Heart left ventricle (tissue), 16 donors: ENCODE data around the gene DNAJC10. TPM values are rescaled to one million over a fixed set of nuclear protein-coding genes. Genes with fewer than 3 reads are reported as not detected.

Source experiments
- ATAC-seq, 4 donors: fragments of 200-7000 bp; cut with Tn5 transposase; one replicate each; pipeline ENCODE4 v1.9.1; 2020 to 2022; ENCODE audit warnings: moderate library complexity in 4 of 4, mild to moderate bottlenecking in 3 of 4, moderate number of reproducible peaks in 1 of 4
- DNase-seq, 5 donors: peaks; one replicate each; pipeline ENCODE4 v3.0.0-alpha.2; 2020
- H3K27ac ChIP-seq, 12 donors: fragments of 200-600 bp; sonication (generic) in 4 of 12; one replicate each; pipeline versions ENCODE4 v1.5.0 to v1.8.0; 2016 to 2022; ENCODE audit warnings: mild to moderate bottlenecking in 2 of 12
- H3K27me3 ChIP-seq, 9 donors: fragments of 200-600 bp; sonication (generic) in 2 of 9; one replicate each; pipeline versions ENCODE4 v1.5.1 to v1.8.0; 2016 to 2022; ENCODE audit warnings: mild to moderate bottlenecking in 3 of 9
- H3K36me3 ChIP-seq, 9 donors: fragments of 200-600 bp; sonication (generic) in 2 of 9; one replicate each; pipeline versions ENCODE4 v1.5.0 to v1.8.0; 2018 to 2022; ENCODE audit warnings: mild to moderate bottlenecking in 2 of 9
- H3K4me1 ChIP-seq, 12 donors: fragments of 200-600 bp; sonication (generic) in 4 of 12; one replicate each; pipeline versions ENCODE4 v1.5.0 to v1.8.0; 2016 to 2022; ENCODE audit warnings: mild to moderate bottlenecking in 3 of 12
- H3K4me3 ChIP-seq, 12 donors: fragments of 200-600 bp; sonication (generic) in 4 of 12; one replicate each; pipeline versions ENCODE4 v1.5.0 to v1.8.0; 2017 to 2022; ENCODE audit warnings: mild to moderate bottlenecking in 9 of 12, moderate library complexity in 4 of 12
- H3K9me3 ChIP-seq, 12 donors: fragments of 200-600 bp; sonication (generic) in 4 of 12; one replicate each; pipeline versions ENCODE4 v1.5.0 to v1.8.0; 2016 to 2022; ENCODE audit warnings: mild to moderate bottlenecking in 1 of 12
- POLR2A ChIP-seq, 2 donors: fragments of 450-650 bp; IDR thresholded peaks; one replicate each; pipeline ENCODE4 v1.6.1; 2017; ENCODE audit warnings: antibody characterized with exemption in 2 of 2, mild to moderate bottlenecking in 2 of 2, moderate library complexity in 2 of 2
- WGBS, 4 donors: extraction: QIAGEN DNeasy Blood & Tissue Kit in 2 of 4; methylation state at CpG; one replicate each; pipeline versions ENCODE4 v1.1.5 to v1.1.7; 2013 to 2018; 5-methylcytosine and 5-hydroxymethylcytosine counted together
- intact Hi-C, 10 donors: fragments of 100-400 bp; cut with DNase I; formaldehyde crosslinking; loops; one replicate each; pipeline versions ENCODE4 v1.11.1 to v1.14.2; 2022
- polyA plus RNA-seq, 2 donors: library from polyadenylated mRNA; stranded (reverse); fragments of 200-250 nt; gene quantifications; one replicate each; pipeline ENCODE4 v1.2.3, GENCODE V29; 2013
- total RNA-seq, 9 donors: library from RNA; depleted of rRNA in 2 of 9; stranded (reverse); fragments of >200 nt in 2 of 9; fragmentation: NEBNext Ultra II Directional in 3 of 9; extraction: Animal tissue kit (Norgen Biotek cat#: 25700) in 3 of 9; gene quantifications; one replicate each; pipeline versions ENCODE4 v1.1.0 to v1.2.4, GENCODE V29; 2016 to 2023
- TF ChIP-seq, protein P1 (sequence below), 12 donors: fragments of 200-600 bp; sonication (generic) in 4 of 12; IDR thresholded peaks; one replicate each; pipeline versions ENCODE4 v1.5.0 to v1.8.0; 2018 to 2022; ENCODE audit warnings: antibody characterized with exemption in 12 of 12, mild to moderate bottlenecking in 5 of 12
- donor health status: ischemic (EF 13 %, LVEDD 7.1; RV severe dilation, severe dysfunction).
- donor health status: healthy with polysubstance abuse.
- donor health status: DM: no; HTN: yes; CAD: no.
- donor health status: DM: no; HTN: no; CAD: no.
- donor health status: ischemic (EF 25% LVEDD 6.9; RV normal size, moderate dysfunction).
- donor health status: ischemic (EF 25% LVEDD 5.7; RV mildly dilated, moderate dysfunction).
- donor health status: healthy.
- donor health status: DM: yes; HTN: yes; CAD: no.
- donor health status: ischemic (EF 35%, LVEDD 5.7; RV mildly dilated, moderate dysfunction).
- donor health status: nonischemic (EF 11% LVEDD 7.7; RV severe dilation, severe dysfunction).
- donor health status: DM: yes; HTN: yes; CAD: no.
- donor health status: PGD.
- donor health status: ischemic (EF 29% LVEDD 5.4; RV normal size, mild dysfunction).
- donor health status: nonischemic (EF 23%, LVEDD 6.1; RV moderate dilation, normal function).

Gene DNAJC10
- total and polyA plus RNA-seq, 11 donors, result 9.8 to 73.5 (median 47.3) TPM

DNA sequence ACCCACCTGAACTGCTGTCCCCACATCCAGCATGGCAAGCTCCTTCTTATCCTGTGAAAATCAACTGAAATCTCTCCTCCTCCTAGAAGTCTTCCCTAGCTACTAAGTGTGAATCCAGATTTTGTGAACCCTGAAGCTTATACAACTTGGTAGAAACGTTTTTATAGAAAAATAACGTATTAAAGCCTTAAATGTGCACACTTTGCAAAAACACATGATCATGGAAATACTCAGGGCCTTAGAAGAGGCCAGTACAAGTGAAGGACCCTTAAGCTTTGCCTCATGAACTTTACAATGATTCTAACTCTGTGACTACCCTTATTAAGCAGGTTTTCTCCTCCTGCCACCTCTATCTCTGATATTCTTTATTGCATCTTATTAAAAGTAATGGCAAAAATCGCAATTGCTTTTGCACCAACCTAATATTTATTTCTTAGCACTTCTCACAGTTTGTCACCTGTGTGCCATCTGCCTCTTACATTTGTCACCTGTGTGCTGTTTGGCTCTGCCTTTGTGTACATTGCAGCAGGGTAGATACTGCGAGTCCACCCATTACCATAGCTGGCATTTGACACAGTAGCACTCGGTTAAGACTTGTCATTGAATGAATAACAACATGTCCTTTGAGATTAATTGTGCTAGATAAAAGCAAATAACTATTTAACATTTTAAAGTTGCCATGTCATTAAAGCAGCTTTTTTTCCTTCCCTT is 108.2 kb downstream of the DNAJC10 start:
- TF ChIP-seq POLR2A (IDR thresholded peaks at IDR 0.05), result no peak
- TF ChIP-seq, protein P1, sequence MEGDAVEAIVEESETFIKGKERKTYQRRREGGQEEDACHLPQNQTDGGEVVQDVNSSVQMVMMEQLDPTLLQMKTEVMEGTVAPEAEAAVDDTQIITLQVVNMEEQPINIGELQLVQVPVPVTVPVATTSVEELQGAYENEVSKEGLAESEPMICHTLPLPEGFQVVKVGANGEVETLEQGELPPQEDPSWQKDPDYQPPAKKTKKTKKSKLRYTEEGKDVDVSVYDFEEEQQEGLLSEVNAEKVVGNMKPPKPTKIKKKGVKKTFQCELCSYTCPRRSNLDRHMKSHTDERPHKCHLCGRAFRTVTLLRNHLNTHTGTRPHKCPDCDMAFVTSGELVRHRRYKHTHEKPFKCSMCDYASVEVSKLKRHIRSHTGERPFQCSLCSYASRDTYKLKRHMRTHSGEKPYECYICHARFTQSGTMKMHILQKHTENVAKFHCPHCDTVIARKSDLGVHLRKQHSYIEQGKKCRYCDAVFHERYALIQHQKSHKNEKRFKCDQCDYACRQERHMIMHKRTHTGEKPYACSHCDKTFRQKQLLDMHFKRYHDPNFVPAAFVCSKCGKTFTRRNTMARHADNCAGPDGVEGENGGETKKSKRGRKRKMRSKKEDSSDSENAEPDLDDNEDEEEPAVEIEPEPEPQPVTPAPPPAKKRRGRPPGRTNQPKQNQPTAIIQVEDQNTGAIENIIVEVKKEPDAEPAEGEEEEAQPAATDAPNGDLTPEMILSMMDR (IDR thresholded peaks at IDR 0.05), result no peak
- H3K4me3 ChIP-seq, result no peak overlapping the region
- 71 to 78% (median 75%) methylated on average over 5 of the region's 5 CpGs for WGBS, 4 donors
- no peaks in the 10 kb centered on the region for H3K4me1 ChIP-seq
- no peak overlapping the region for H3K27ac ChIP-seq
- H3K36me3 ChIP-seq, result no peaks in the 10 kb centered on the region
- ATAC-seq, result no peak
- no peaks in the 10 kb centered on the region for H3K9me3 ChIP-seq
- H3K27me3 ChIP-seq, result no peaks in the 10 kb centered on the region
- DNase-seq, result no peak
- intact Hi-C loops, result no loop called here

GRCh38 chr2:182824767-182825158 is 108.7 kb downstream of the DNAJC10 start:
- Histone ChIP-seq H3K36me3 (no peaks in the 10 kb centered on the region), H3K9me3 (no peaks in the 10 kb centered on the region), H3K4me1 (no peaks in the 10 kb centered on the region), H3K27me3 (no peaks in the 10 kb centered on the region), H3K4me3 (no peak overlapping the region), H3K27ac (no peak overlapping the region)
- ATAC-seq, result no peak
- no peak for TF ChIP-seq POLR2A (IDR thresholded peaks at IDR 0.05)
- TF ChIP-seq, protein P1 (IDR thresholded peaks at IDR 0.05), result no peak
- no peak for DNase-seq
- intact Hi-C loops, result no loop called here
- WGBS, 4 donors, result 82 to 88% (median 82%) methylated on average over 6 of the region's 6 CpGs

- no peaks in the 10 kb centered on the region for H3K36me3 ChIP-seq
- DNase-seq (no peak), ATAC-seq (no peak)
- H3K27me3 ChIP-seq, result no peaks in the 10 kb centered on the region
- H3K27ac ChIP-seq, result no peak overlapping the region
- H3K4me1 ChIP-seq, result no peaks in the 10 kb centered on the region
- no peak overlapping the region for H3K4me3 ChIP-seq
- no peaks in the 10 kb centered on the region for H3K9me3 ChIP-seq
- TF ChIP-seq, protein P1 (IDR thresholded peaks at IDR 0.05), result no peak
- TF ChIP-seq POLR2A (IDR thresholded peaks at IDR 0.05), result no peak
- 80 to 85% (median 82%) methylated on average over 1 of the region's 1 CpG for WGBS, 4 donors
- intact Hi-C loops, result no loop called here
Measured at GRCh38 chr2:182826064-182826463, 110.0 kb downstream of the DNAJC10 start.

DNA sequence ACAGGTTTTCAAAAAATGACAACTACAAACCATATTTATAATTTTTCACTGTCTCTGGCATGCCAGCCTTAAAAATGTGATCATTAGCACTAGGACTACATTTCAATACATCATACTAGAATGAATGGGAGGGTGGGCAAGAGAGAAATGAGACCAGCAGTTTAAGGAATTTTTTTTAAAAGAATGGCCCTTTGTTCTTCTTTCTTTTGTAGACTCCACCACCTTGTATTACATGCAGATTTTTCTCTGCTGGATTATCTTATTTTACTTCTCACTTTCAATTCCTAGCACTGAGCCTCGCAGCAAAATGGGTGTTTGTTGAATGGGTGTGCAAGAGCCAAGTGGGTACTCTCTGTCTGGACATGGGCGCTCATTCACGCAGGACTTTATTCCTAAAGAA is 110.4 kb downstream of the DNAJC10 start:
- intact Hi-C loops, result no loop called here
- ATAC-seq, result no peak
- Histone ChIP-seq H3K27me3 (no peaks in the 10 kb centered on the region), H3K27ac (no peak overlapping the region), H3K4me3 (no peak overlapping the region), H3K4me1 (no peaks in the 10 kb centered on the region), H3K36me3 (no peaks in the 10 kb centered on the region), H3K9me3 (no peaks in the 10 kb centered on the region)
- TF ChIP-seq, protein P1 (IDR thresholded peaks at IDR 0.05), result no peak
- TF ChIP-seq POLR2A (IDR thresholded peaks at IDR 0.05), result no peak
- no peak for DNase-seq
- WGBS, 4 donors, result 89 to 96% (median 95%) methylated on average over 3 of the region's 3 CpGs
